HepG2 (cell line): ENCODE results near the gene THPO. TPM values are rescaled to one million over a fixed set of nuclear protein-coding genes. Genes with fewer than 3 reads are reported as not detected.

Experiments used
- ATAC-seq: fragments of 200-7000 bp; cut with Tn5 transposase; 3 replicates; pipeline ENCODE4 v1.9.1; 2020; ENCODE audit warnings: mild to moderate bottlenecking, moderate library complexity
- BruUV-seq: library from RNA; stranded (reverse); fragments of 400-500 nt; replicated peaks from 2 replicates; lab custom pipeline; 2021; lab: Mats Ljungman, UMichigan
- CTCF ChIA-PET: fragments of 300-600 bp; formaldehyde crosslinking; extraction: SDS; loops from one replicate; lab custom pipeline; 2021; ENCODE audit warnings: low total read pairs, inconsistent platforms, low intra/inter-chr PET ratio; lab: Yijun Ruan, JAX
- POLR2A ChIA-PET: fragments of 350-600 bp; sonication (Branson Sonifier 250); formaldehyde crosslinking; loops from one replicate; lab custom pipeline; 2020; ENCODE audit warnings: antibody characterized with exemption, inconsistent platforms; lab: Yijun Ruan, JAX
- DNase-seq: peaks from one replicate; pipeline ENCODE4 v3.0.0-alpha.2; 2015; ENCODE audit warnings: low spot score
- FAIRE-seq: peaks from 3 replicates; lab custom pipeline; 2011; peaks lifted over from hg19 to GRCh38; lab: Jason Lieb, UNC
- H2AFZ ChIP-seq: one replicate; pipeline ENCODE4 v1.6.1; 2011; ENCODE audit warnings: low read length, inconsistent platforms
- H3K27ac ChIP-seq: fragments of 300-600 bp; 3 replicates; pipeline ENCODE4 v1.8.0; 2011; ENCODE audit warnings: mixed run types, mild to moderate bottlenecking, mixed read lengths, low read length, inconsistent platforms; ENCODE audit not compliant: insufficient read depth; ENCODE audit errors: extremely low read length
- H3K27me3 ChIP-seq, 2 experiments: fragments of 200-600 bp in 1 of 2; 2 replicates in 1 of 2; 3 replicates in 1 of 2; pipeline versions ENCODE4 v1.6.0 to v1.8.0; 2011; ENCODE audit warnings: low read length in 2 of 2, mild to moderate bottlenecking in 2 of 2, moderate library complexity in 2 of 2, inconsistent platforms in 1 of 2; ENCODE audit not compliant: insufficient read depth in 2 of 2, control insufficient read depth in 1 of 2
- H3K36me3 ChIP-seq, 2 experiments: fragments of 200-600 bp in 1 of 2; replicated peaks in 1 of 2; 2 replicates in 1 of 2; 3 replicates in 1 of 2; pipeline versions ENCODE4 v1.5.1 to v1.8.0; 2011; ENCODE audit warnings: low read length in 2 of 2, inconsistent platforms in 1 of 2; ENCODE audit not compliant: insufficient read depth in 2 of 2, control insufficient read depth in 1 of 2
- H3K4me1 ChIP-seq: 2 replicates; pipeline ENCODE4 v1.5.1; 2012; ENCODE audit warnings: low read length, inconsistent platforms; ENCODE audit not compliant: insufficient read depth
- H3K4me2 ChIP-seq: 2 replicates; pipeline ENCODE4 v1.6.0; 2011; ENCODE audit warnings: low read depth, low read length, inconsistent platforms
- H3K4me3 ChIP-seq, 3 experiments: fragments of 200-600 bp in 1 of 3; sonication (generic), shearing (Covaris generic) in 1 of 3; replicated peaks in 1 of 3; 2 replicates each; pipeline ENCODE4 v1.5.1; 2011 to 2016; ENCODE audit warnings: low read length in 3 of 3, inconsistent platforms in 2 of 3, low read depth in 2 of 3, mild to moderate bottlenecking in 2 of 3, control low read depth in 1 of 3, mixed read lengths in 1 of 3; ENCODE audit not compliant: insufficient read depth in 1 of 3
- H3K79me2 ChIP-seq: one replicate; pipeline ENCODE4 v1.6.1; 2011; ENCODE audit warnings: low read length, inconsistent platforms; ENCODE audit not compliant: insufficient read depth
- H3K9ac ChIP-seq: 2 replicates; pipeline ENCODE4 v1.6.0; 2011; ENCODE audit warnings: mild to moderate bottlenecking, low read depth, low read length, inconsistent platforms; ENCODE audit not compliant: insufficient read depth
- H3K9me3 ChIP-seq: 2 replicates; pipeline ENCODE4 v1.5.1; 2012; ENCODE audit warnings: mild to moderate bottlenecking, low read length
- H4K20me1 ChIP-seq: 2 replicates; pipeline ENCODE4 v1.6.0; 2011; ENCODE audit warnings: inconsistent platforms, mild to moderate bottlenecking, low read length, moderate library complexity; ENCODE audit not compliant: insufficient read depth
- AGO2 ChIP-seq: fragments of 200-400 bp; formaldehyde crosslinking; optimal IDR thresholded peaks from 2 replicates; pipeline ENCODE3; 2017; ENCODE audit warnings: mild to moderate bottlenecking, low read depth, low read length, moderate library complexity
- SMARCC2 ChIP-seq: fragments of 450-650 bp; IDR thresholded peaks from 2 replicates; pipeline ENCODE4 v1.6.1; 2017; ENCODE audit warnings: antibody characterized with exemption, mild to moderate bottlenecking
- TRIM24 ChIP-seq: sonication (generic); formaldehyde crosslinking; IDR thresholded peaks from 2 replicates; pipeline ENCODE4 v1.8.0; 2022; ENCODE audit warnings: mild to moderate bottlenecking, missing genetic modification reagents
- ZBTB3 ChIP-seq: sonication (generic); formaldehyde crosslinking; IDR thresholded peaks from 2 replicates; pipeline ENCODE4 v1.4.0; 2020; ENCODE audit warnings: low read depth, mild to moderate bottlenecking, moderate library complexity, missing genetic modification reagents, borderline replicate concordance
- ZBTB49 ChIP-seq: sonication (generic); formaldehyde crosslinking; IDR thresholded peaks from 2 replicates; pipeline ENCODE4 v1.4.0; 2020; ENCODE audit warnings: missing genetic modification reagents, borderline replicate concordance
- ZFP36L1 ChIP-seq: sonication (generic); formaldehyde crosslinking; IDR thresholded peaks from 2 replicates; pipeline ENCODE4 v1.8.0; 2022; ENCODE audit warnings: mild to moderate bottlenecking, missing genetic modification reagents, moderate library complexity
- ZNF331 ChIP-seq: sonication (generic); formaldehyde crosslinking; IDR thresholded peaks from 2 replicates; pipeline ENCODE4 v1.4.0; 2020; ENCODE audit warnings: missing genetic modification reagents
- ZNF382 ChIP-seq: sonication (generic); formaldehyde crosslinking; IDR thresholded peaks from 2 replicates; pipeline ENCODE4 v1.5.0; 2020; ENCODE audit warnings: missing genetic modification reagents, mild to moderate bottlenecking, borderline replicate concordance
- ZNF44 ChIP-seq: sonication (generic); formaldehyde crosslinking; IDR thresholded peaks from 2 replicates; pipeline ENCODE4 v1.5.1; 2020; ENCODE audit warnings: mild to moderate bottlenecking, missing genetic modification reagents
- ZSCAN30 ChIP-seq: sonication (generic); formaldehyde crosslinking; IDR thresholded peaks from 2 replicates; pipeline ENCODE4 v1.5.0; 2020; ENCODE audit warnings: mild to moderate bottlenecking, missing genetic modification reagents
- ZSCAN9 ChIP-seq: IDR thresholded peaks from 2 replicates; pipeline ENCODE4 v1.6.1; 2016; ENCODE audit warnings: borderline replicate concordance
- WGBS: methylation state at CpG from one replicate; pipeline ENCODE4 v1.1.6; 2017; ENCODE audit warnings: low lambda C conversion rate; 5-methylcytosine and 5-hydroxymethylcytosine counted together
- in situ Hi-C: cut with HindIII; loops from 2 replicates; pipeline ENCODE4 v1.10.0; 2017; ENCODE audit warnings: low pct_unique_long_range_greater_than_20kb; ENCODE audit not compliant: extremely low pct_ligation_motif_present
- intact Hi-C: fragments of 100-400 bp; cut with micrococcal nuclease; formaldehyde crosslinking; loops from one replicate; pipeline ENCODE4 v1.10.0; 2022; ENCODE audit not compliant: unreplicated experiment
- polyA plus RNA-seq, 8 experiments: library from polyadenylated mRNA; depleted of rRNA in 3 of 8; stranded (reverse) in 7 of 8; unstranded in 1 of 8; fragments of >200 nt; fragmentation: Illumina TruSeq in 4 of 8; extraction: Trizol in 4 of 8; gene quantifications; 2 replicates each; pipeline versions ENCODE4 v1.2.1 to v1.2.3, GENCODE V29; 2011 to 2016; ENCODE audit warnings: low read depth in 4 of 8, missing spikeins in 1 of 8, mixed read lengths in 1 of 8; ENCODE audit not compliant: insufficient read depth in 1 of 8
- total RNA-seq, 5 experiments: library from RNA; depleted of rRNA; stranded (reverse); fragments of >200 nt; fragmentation: Illumina TruSeq; extraction: Trizol; gene quantifications; 2 replicates each; pipeline ENCODE4 v1.2.3, GENCODE V29; 2016; ENCODE audit warnings: low read depth in 1 of 5
- TF ChIP-seq, protein P1 (sequence below): sonication (generic); formaldehyde crosslinking; IDR thresholded peaks from 2 replicates; pipeline ENCODE4 v1.4.0; 2020; ENCODE audit warnings: missing genetic modification reagents
- TF ChIP-seq, protein P2 (sequence below): sonication (generic); formaldehyde crosslinking; conservative IDR thresholded peaks from 2 replicates; pipeline ENCODE4 v1.4.0; 2020; ENCODE audit warnings: missing genetic modification reagents
- TF ChIP-seq, protein P3 (sequence below): sonication (generic); formaldehyde crosslinking; IDR thresholded peaks from 2 replicates; pipeline ENCODE4 v1.8.0; 2022; ENCODE audit warnings: missing genetic modification reagents, mild to moderate bottlenecking, moderate library complexity, borderline replicate concordance

The THPO gene
- total and polyA plus RNA-seq, 2 of the 13 experiments (the other 11 are each of a cell fraction or from before 2014, with no cell fraction given) = 2.8 to 4.8 TPM

- POLR2A ChIA-PET = no interaction called here
- WGBS = 95% methylated on average over 15 of the region's 24 CpGs
- TF ChIP-seq, protein P1, sequence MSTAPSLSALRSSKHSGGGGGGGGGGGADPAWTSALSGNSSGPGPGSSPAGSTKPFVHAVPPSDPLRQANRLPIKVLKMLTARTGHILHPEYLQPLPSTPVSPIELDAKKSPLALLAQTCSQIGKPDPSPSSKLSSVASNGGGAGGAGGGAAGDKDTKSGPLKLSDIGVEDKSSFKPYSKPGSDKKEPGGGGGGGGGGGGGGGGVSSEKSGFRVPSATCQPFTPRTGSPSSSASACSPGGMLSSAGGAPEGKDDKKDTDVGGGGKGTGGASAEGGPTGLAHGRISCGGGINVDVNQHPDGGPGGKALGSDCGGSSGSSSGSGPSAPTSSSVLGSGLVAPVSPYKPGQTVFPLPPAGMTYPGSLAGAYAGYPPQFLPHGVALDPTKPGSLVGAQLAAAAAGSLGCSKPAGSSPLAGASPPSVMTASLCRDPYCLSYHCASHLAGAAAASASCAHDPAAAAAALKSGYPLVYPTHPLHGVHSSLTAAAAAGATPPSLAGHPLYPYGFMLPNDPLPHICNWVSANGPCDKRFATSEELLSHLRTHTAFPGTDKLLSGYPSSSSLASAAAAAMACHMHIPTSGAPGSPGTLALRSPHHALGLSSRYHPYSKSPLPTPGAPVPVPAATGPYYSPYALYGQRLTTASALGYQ (CRISPR knock-in tag) = no peak
- no peak for TF ChIP-seq ZNF382 (CRISPR knock-in tag)
- TF ChIP-seq ZFP36L1 (CRISPR knock-in tag) = no peak
- no peak for TF ChIP-seq ZBTB3
- TF ChIP-seq AGO2 = no peak
- TF ChIP-seq, protein P2, sequence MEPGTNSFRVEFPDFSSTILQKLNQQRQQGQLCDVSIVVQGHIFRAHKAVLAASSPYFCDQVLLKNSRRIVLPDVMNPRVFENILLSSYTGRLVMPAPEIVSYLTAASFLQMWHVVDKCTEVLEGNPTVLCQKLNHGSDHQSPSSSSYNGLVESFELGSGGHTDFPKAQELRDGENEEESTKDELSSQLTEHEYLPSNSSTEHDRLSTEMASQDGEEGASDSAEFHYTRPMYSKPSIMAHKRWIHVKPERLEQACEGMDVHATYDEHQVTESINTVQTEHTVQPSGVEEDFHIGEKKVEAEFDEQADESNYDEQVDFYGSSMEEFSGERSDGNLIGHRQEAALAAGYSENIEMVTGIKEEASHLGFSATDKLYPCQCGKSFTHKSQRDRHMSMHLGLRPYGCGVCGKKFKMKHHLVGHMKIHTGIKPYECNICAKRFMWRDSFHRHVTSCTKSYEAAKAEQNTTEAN (CRISPR knock-in tag) = no peak
- no peak for TF ChIP-seq TRIM24
- no peak for TF ChIP-seq ZSCAN9
- TF ChIP-seq ZNF331 (CRISPR knock-in tag) = no peak
- no peak for TF ChIP-seq ZSCAN30 (CRISPR knock-in tag)
- TF ChIP-seq, protein P3, sequence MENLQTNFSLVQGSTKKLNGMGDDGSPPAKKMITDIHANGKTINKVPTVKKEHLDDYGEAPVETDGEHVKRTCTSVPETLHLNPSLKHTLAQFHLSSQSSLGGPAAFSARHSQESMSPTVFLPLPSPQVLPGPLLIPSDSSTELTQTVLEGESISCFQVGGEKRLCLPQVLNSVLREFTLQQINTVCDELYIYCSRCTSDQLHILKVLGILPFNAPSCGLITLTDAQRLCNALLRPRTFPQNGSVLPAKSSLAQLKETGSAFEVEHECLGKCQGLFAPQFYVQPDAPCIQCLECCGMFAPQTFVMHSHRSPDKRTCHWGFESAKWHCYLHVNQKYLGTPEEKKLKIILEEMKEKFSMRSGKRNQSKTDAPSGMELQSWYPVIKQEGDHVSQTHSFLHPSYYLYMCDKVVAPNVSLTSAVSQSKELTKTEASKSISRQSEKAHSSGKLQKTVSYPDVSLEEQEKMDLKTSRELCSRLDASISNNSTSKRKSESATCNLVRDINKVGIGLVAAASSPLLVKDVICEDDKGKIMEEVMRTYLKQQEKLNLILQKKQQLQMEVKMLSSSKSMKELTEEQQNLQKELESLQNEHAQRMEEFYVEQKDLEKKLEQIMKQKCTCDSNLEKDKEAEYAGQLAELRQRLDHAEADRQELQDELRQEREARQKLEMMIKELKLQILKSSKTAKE = no peak
- TF ChIP-seq ZBTB49 (CRISPR knock-in tag) = no peak
- TF ChIP-seq SMARCC2 = no peak
- TF ChIP-seq ZNF44 (CRISPR knock-in tag) = no peak
Measured at GRCh38 chr3:184357248-184358123, 20.5 kb downstream of the THPO start.

More at GRCh38 chr3:184357248-184358123, 20.5 kb downstream of the THPO start:
- Histone ChIP-seq H3K27ac (no peak overlapping the region), H4K20me1 (0 out of 2 replicates have a peak, but pooled peaks cover 3% of the 10 kb centered on the region), H3K79me2 (peaks cover 14% of the 10 kb centered on the region), H3K4me1 (peaks cover 25% of the 10 kb centered on the region), H3K9me3 (no peaks in the 10 kb centered on the region), H3K9ac (no peak overlapping the region), H3K4me3 (no peak overlapping the region), H2AFZ (no peak overlapping the region), H3K4me2 (no peak overlapping the region), H3K27me3 (no peaks in the 10 kb centered on the region; a peak in 1 of 5 replicates), H3K36me3 (peaks cover 12 to 50% of the 10 kb centered on the region in 2 experiments; a peak in 4 of 5 replicates)
- intact Hi-C loops = no loop called here
- in situ Hi-C loops = no loop called here
- CTCF ChIA-PET = no interaction called here
- FAIRE-seq = no peak
- no peak for ATAC-seq
- no peak for DNase-seq
- no TSS peak for BruUV-seq
